ENCODE measurements around the gene JMJD1C. TPM values are rescaled to one million over a fixed set of nuclear protein-coding genes. Genes with fewer than 3 reads are reported as not detected.
A peak's percentile ranks its signal among the peaks of the same experiment; 100 is the strongest.

Gene JMJD1C
- total RNA-seq, 1 experiment from 2014 or later: 139 TPM

DNA sequence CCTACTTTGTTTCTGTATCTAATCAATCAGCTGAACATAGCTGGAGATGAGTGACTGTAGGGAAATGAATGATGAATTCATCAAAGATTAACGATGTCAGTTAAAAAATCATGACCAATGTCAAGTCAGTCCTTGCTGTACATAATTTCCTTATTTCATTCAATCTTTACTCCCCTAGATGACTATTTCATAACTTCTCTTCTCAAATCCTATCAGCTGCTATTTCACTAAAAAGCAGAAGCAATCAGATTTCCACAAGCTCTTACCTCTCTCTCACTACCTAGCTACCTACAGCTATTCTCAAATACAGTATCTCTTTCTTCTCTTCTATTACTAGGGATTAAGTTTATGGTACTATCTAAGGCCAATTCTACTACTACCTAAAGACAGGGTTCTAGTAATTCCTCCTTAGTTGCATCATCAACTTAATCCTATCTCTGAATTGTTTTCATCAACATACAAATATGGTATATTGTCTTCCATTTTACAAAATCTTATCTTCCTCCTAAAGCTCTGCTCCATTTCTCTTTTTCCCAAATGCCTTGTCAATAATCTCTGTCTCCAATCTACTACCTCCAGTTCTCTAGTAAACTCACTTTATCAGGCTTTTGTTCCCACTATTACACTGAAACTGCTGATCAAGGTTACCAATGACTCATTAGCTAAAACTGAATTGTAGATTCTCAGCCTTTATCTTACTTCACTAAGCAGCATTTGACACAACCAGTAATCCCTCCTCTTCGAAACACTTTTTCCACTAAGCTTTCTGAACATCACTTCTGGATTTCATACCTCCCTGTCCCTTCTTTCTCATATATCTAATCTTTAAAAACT is 28.4 kb downstream of the JMJD1C start:
- no peaks in the 10 kb centered on the region for H3F3A ChIP-seq (ENCODE audit: low read length, unreplicated experiment)
- no peak overlapping the region for H3K4me2 ChIP-seq (ENCODE audit: low read length)
- H3K4me1 ChIP-seq (ENCODE audit: insufficient read depth, low read length): peaks cover 37% of the 10 kb centered on the region
- BruUV-seq (replicated peaks): no TSS peak
- DNase-seq: no peak
- no peak overlapping the region for H3K9ac ChIP-seq (ENCODE audit: low read length)
- ATAC-seq: no peak
- H3K36me3 ChIP-seq (ENCODE audit: low read depth, low read length): no peaks in the 10 kb centered on the region
- H3K27me3 ChIP-seq (ENCODE audit: low read length): no peaks in the 10 kb centered on the region
- H4K20me1 ChIP-seq (ENCODE audit: low read length): peaks cover 35% of the 10 kb centered on the region; the same call in 1 of the 2 replicates
- H2AFZ ChIP-seq (ENCODE audit: low read length): no peak overlapping the region
- intact Hi-C loops (cut with micrococcal nuclease): no loop called here
- no peaks in the 10 kb centered on the region for H3K9me3 ChIP-seq (ENCODE audit: low read length)
- TF ChIP-seq EZH2 (IDR thresholded peaks at IDR 0.05; ENCODE audit: low read length, unreplicated experiment) (no peak), EZH2phosphoT487 (IDR thresholded peaks at IDR 0.05; ENCODE audit: borderline replicate concordance, low read length) (no peak)
- TF ChIP-seq, protein P1, sequence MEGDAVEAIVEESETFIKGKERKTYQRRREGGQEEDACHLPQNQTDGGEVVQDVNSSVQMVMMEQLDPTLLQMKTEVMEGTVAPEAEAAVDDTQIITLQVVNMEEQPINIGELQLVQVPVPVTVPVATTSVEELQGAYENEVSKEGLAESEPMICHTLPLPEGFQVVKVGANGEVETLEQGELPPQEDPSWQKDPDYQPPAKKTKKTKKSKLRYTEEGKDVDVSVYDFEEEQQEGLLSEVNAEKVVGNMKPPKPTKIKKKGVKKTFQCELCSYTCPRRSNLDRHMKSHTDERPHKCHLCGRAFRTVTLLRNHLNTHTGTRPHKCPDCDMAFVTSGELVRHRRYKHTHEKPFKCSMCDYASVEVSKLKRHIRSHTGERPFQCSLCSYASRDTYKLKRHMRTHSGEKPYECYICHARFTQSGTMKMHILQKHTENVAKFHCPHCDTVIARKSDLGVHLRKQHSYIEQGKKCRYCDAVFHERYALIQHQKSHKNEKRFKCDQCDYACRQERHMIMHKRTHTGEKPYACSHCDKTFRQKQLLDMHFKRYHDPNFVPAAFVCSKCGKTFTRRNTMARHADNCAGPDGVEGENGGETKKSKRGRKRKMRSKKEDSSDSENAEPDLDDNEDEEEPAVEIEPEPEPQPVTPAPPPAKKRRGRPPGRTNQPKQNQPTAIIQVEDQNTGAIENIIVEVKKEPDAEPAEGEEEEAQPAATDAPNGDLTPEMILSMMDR (conservative IDR thresholded peaks at IDR 0.05; ENCODE audit: low read depth, low read length): no peak
- CTCF ChIA-PET: no interaction called here
- H3K9me2 ChIP-seq (replicated peaks; ENCODE audit: low read length): no peaks in the 10 kb centered on the region
- POLR2A ChIA-PET (ENCODE audit: unreplicated experiment): interaction anchor here (0.7 kb wide), 2 partner anchors 27 to 327 kb away, joined by 3 to 5 read pairs; no protein-coding TSS in a partner anchor
- no peak overlapping the region for H3K27ac ChIP-seq (ENCODE audit: low read length)
- H3K79me2 ChIP-seq (ENCODE audit: low read length): peaks cover 98% of the 10 kb centered on the region
- H3K4me3 ChIP-seq (ENCODE audit: low read length): no peak overlapping the region

DNA sequence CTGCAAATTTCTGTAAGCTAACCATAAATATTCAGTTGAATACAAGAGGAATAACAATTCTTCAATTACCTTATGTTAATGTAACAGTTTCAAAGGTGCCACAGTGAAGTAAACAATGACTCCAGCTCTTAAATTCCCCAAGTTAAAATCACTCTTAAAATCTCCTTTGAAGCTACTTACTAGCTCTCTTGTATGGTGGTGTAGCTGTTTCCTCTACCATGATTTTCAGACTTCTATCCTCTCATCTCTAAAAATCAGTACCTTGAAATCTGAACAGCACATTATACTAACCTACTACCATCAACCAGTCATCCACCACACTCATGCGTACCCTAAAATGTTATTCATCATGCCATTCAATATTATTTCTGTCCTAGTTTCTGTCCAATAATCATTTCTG is 29.6 kb downstream of the JMJD1C start:
- POLR2A ChIA-PET (ENCODE audit: unreplicated experiment): interaction anchor here (0.6 kb wide), 1 partner anchor 200 kb away, joined by 3 read pairs; no protein-coding TSS in a partner anchor

DNA sequence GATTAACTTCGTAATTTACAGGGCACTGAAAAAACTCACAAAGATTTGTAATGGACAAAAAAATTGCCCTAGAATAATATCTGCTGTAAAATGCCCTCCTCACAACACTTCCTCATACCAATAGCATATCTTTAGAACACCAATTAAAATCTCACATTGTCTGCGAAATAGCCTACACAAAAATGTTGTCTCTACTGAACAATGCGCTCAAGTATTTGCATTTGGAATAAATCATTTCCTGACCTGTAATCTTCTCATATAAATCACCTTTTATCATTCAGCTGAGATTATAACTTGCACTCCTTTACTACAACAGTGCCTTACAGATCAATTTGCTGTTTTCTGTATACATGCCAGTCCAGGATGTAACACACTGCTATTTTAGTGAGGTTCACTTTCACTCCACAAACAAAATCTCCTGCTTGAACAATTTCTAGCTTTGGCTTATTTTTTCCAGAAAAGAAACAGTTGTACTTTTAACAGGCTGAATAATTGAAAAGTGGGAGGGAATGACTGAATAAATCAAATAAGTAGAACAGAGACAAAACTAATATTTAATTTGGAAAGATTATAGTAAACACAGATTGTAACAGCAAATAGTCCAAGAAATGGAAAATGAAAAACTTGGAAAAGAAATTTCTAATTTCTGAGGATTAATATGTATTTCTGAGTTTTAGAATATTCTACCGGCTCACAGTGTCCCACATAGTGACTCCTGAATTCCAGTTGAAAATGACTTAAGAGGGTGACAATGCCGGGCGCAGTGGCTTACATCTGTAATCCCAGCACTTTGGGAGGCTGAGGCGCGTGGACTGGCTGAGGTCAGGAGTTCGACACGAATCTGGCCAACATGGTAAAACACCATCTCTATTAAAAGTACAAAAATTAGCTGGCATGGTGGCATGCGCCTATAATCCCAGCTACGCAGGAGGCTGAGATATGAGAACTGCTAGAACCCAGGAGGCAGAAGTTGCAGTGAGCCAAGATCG is 30.6 kb downstream of the JMJD1C start:
- Histone ChIP-seq H3K9ac (ENCODE audit: low read length) (peak overlapping the region; percentile 8), H4K20me1 (ENCODE audit: low read length) (0 out of 2 replicates have a peak, but pooled peaks cover 18% of the 10 kb centered on the region), H3K4me2 (ENCODE audit: low read length) (peak overlapping the region; percentile 42), H3K27ac (ENCODE audit: low read length) (peak overlapping the region; percentile 52), H3K79me2 (ENCODE audit: low read length) (peaks cover 97% of the 10 kb centered on the region), H3F3A (ENCODE audit: low read length, unreplicated experiment) (no peaks in the 10 kb centered on the region), H3K9me3 (ENCODE audit: low read length) (no peaks in the 10 kb centered on the region), H3K36me3 (ENCODE audit: low read depth, low read length) (no peaks in the 10 kb centered on the region), H3K9me2 (replicated peaks; ENCODE audit: low read length) (no peaks in the 10 kb centered on the region), H2AFZ (ENCODE audit: low read length) (no peak overlapping the region), H3K4me1 (ENCODE audit: insufficient read depth, low read length) (peaks cover 59% of the 10 kb centered on the region), H3K27me3 (ENCODE audit: low read length) (no peaks in the 10 kb centered on the region), H3K4me3 (ENCODE audit: low read length) (peak overlapping the region; percentile 2; the same call in 1 of the 2 replicates)
- TF ChIP-seq, protein P1 (conservative IDR thresholded peaks at IDR 0.05; ENCODE audit: low read depth, low read length): no peak
- no peak for TF ChIP-seq EZH2phosphoT487 (IDR thresholded peaks at IDR 0.05; ENCODE audit: borderline replicate concordance, low read length)
- TF ChIP-seq EZH2 (IDR thresholded peaks at IDR 0.05; ENCODE audit: low read length, unreplicated experiment): no peak
- DNase-seq (peak; percentile 80), ATAC-seq (peak; percentile 47)
- BruUV-seq (replicated peaks): TSS peak; percentile 39
- intact Hi-C loops (cut with micrococcal nuclease): loop anchor here (1.0 to 2.0 kb wide), 4 partner anchors 20 to 194 kb away; no protein-coding TSS in a partner anchor
- ChIA-PET CTCF (no interaction called here), POLR2A (ENCODE audit: unreplicated experiment) (interaction anchor here (0.6 to 0.7 kb wide), 2 partner anchors 118 to 167 kb away, joined by 8 to 12 read pairs; no protein-coding TSS in a partner anchor)

More for the DNA sequence above, 29.6 kb downstream of the JMJD1C start:
- peaks cover 96% of the 10 kb centered on the region for H3K79me2 ChIP-seq (ENCODE audit: low read length)
- no peak overlapping the region for H3K27ac ChIP-seq (ENCODE audit: low read length)
- CTCF ChIA-PET: no interaction called here
- H3K9me3 ChIP-seq (ENCODE audit: low read length): no peaks in the 10 kb centered on the region
- no peak overlapping the region for H3K4me3 ChIP-seq (ENCODE audit: low read length)
- H3K9ac ChIP-seq (ENCODE audit: low read length): no peak overlapping the region
- no TSS peak for BruUV-seq (replicated peaks)
- H3K27me3 ChIP-seq (ENCODE audit: low read length): no peaks in the 10 kb centered on the region
- peaks cover 48% of the 10 kb centered on the region for H3K4me1 ChIP-seq (ENCODE audit: insufficient read depth, low read length)
- ATAC-seq (no peak), DNase-seq (no peak)
- no peaks in the 10 kb centered on the region for H3K9me2 ChIP-seq (replicated peaks; ENCODE audit: low read length)
- H3K4me2 ChIP-seq (ENCODE audit: low read length): no peak overlapping the region
- H2AFZ ChIP-seq (ENCODE audit: low read length): no peak overlapping the region
- 0 out of 2 replicates have a peak, but pooled peaks cover 26% of the 10 kb centered on the region for H4K20me1 ChIP-seq (ENCODE audit: low read length)
- no peaks in the 10 kb centered on the region for H3K36me3 ChIP-seq (ENCODE audit: low read depth, low read length)
- H3F3A ChIP-seq (ENCODE audit: low read length, unreplicated experiment): no peaks in the 10 kb centered on the region
- intact Hi-C loops (cut with micrococcal nuclease): no loop called here
- no peak for TF ChIP-seq EZH2phosphoT487 (IDR thresholded peaks at IDR 0.05; ENCODE audit: borderline replicate concordance, low read length)

Data from PC-3 (cell line).